ENCODE data around the gene ST8SIA1. TPM values are rescaled to one million over a fixed set of nuclear protein-coding genes. Genes with fewer than 3 reads are reported as not detected.

ST8SIA1 gene
- polyA plus RNA-seq, 1 of the 3 experiments (the other 2 are of a cell fraction) = 0.12 TPM

DNA sequence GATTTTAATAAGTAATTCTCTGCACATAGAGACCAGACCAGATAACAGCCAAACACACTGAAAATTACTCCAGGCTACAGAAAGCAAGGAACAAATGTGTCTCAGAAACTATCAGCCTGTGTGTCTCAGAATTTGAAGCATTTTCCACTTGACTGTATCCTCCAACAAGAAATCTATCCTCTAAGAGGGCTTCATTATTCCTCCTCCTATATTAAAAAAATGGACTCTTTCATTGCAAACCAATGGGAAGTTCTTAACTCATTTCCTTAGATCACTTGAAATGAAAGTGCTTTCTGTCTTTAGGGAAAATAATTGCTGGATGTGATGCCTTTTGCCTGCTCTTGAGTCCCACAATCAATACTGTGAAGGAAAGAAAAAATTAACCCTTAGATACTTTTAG is 2.3 kb downstream of the ST8SIA1 start:
- H4K20me1 ChIP-seq (ENCODE audit: insufficient read depth) = no peaks in the 10 kb centered on the region
- no peaks in the 10 kb centered on the region for H3K9me2 ChIP-seq
- no peak overlapping the region for H3K4me3 ChIP-seq (ENCODE audit: low read depth in 2 of 2, low read length in 1 of 2)
- H3K4me2 ChIP-seq = no peak overlapping the region
- H3K9ac ChIP-seq = no peak overlapping the region
- ChIA-PET CTCF (no interaction called here), POLR2A (no interaction called here)
- no peak overlapping the region for H3K27ac ChIP-seq (ENCODE audit: low read depth in 2 of 2, low read length in 1 of 2)
- H2AFZ ChIP-seq (ENCODE audit: low read depth) = no peak overlapping the region
- H3F3A ChIP-seq (replicated peaks; ENCODE audit: insufficient read depth) = no peaks in the 10 kb centered on the region
- TF ChIP-seq, protein P1, sequence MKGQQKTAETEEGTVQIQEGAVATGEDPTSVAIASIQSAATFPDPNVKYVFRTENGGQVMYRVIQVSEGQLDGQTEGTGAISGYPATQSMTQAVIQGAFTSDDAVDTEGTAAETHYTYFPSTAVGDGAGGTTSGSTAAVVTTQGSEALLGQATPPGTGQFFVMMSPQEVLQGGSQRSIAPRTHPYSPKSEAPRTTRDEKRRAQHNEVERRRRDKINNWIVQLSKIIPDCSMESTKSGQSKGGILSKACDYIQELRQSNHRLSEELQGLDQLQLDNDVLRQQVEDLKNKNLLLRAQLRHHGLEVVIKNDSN (IDR thresholded peaks at IDR 0.05; ENCODE audit: borderline replicate concordance, low read depth) = no peak
- TF ChIP-seq, protein P2, sequence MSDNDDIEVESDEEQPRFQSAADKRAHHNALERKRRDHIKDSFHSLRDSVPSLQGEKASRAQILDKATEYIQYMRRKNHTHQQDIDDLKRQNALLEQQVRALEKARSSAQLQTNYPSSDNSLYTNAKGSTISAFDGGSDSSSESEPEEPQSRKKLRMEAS (IDR thresholded peaks at IDR 0.05; ENCODE audit: low read depth) = no peak
- H3K4me1 ChIP-seq (ENCODE audit: control insufficient read depth in 1 of 2, insufficient read depth in 2 of 2, low read depth in 1 of 2, low read length in 1 of 2) = peaks cover 0 to 12% of the 10 kb centered on the region in 2 experiments; a peak in 1 of 4 replicates
- H3K27me3 ChIP-seq (ENCODE audit: insufficient read depth) = peaks cover 29% of the 10 kb centered on the region
- no peaks in the 10 kb centered on the region for H3K36me3 ChIP-seq (replicated peaks in 1 of 2; ENCODE audit: control insufficient read depth in 1 of 2, insufficient read depth in 2 of 2, low read length in 1 of 2)
- H3K9me3 ChIP-seq = no peaks in the 10 kb centered on the region
- DNase-seq = no peak
- no peaks in the 10 kb centered on the region for H3K79me2 ChIP-seq (ENCODE audit: insufficient read depth)

DNA sequence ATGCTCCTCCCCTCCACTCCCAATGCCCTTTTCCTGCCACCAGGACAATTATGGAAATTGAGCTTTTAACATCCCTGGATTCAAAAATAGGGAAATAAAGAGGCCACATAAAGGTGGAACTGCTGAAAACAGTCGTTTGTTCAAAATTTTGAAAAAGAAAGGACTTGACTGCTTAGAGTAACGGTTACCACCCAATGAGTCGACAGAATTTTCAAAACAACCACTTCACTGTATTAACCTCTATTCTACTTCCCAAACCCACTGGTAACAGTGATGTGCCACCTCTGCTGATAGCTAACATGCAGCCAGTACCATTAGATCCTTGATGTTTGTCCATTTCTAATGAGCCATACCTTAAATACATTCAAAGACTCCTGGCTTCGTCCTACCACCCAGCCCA is 4.9 kb downstream of the ST8SIA1 start:
- H2AFZ ChIP-seq (ENCODE audit: low read depth) = no peak overlapping the region
- no peak overlapping the region for H3K27ac ChIP-seq (ENCODE audit: low read depth in 2 of 2, low read length in 1 of 2)
- H3K27me3 ChIP-seq (ENCODE audit: insufficient read depth) = peaks cover 24% of the 10 kb centered on the region
- H3F3A ChIP-seq (replicated peaks; ENCODE audit: insufficient read depth) = no peaks in the 10 kb centered on the region
- ChIA-PET CTCF (no interaction called here), POLR2A (no interaction called here)
- no peaks in the 10 kb centered on the region for H3K79me2 ChIP-seq (ENCODE audit: insufficient read depth)
- 12% methylated on average over 4 of the region's 4 CpGs for WGBS (ENCODE audit: low lambda C conversion rate)
- no peak overlapping the region for H3K9ac ChIP-seq
- no peaks in the 10 kb centered on the region for H3K9me3 ChIP-seq
- DNase-seq = no peak
- H3K4me3 ChIP-seq (ENCODE audit: low read depth in 2 of 2, low read length in 1 of 2) = no peak overlapping the region
- H4K20me1 ChIP-seq (ENCODE audit: insufficient read depth) = no peaks in the 10 kb centered on the region
- H3K36me3 ChIP-seq (replicated peaks in 1 of 2; ENCODE audit: control insufficient read depth in 1 of 2, insufficient read depth in 2 of 2, low read length in 1 of 2) = no peaks in the 10 kb centered on the region
- H3K4me1 ChIP-seq (ENCODE audit: control insufficient read depth in 1 of 2, insufficient read depth in 2 of 2, low read depth in 1 of 2, low read length in 1 of 2) = peaks cover 0 to 6% of the 10 kb centered on the region in 2 experiments; a peak in 1 of 4 replicates
- H3K9me2 ChIP-seq = no peaks in the 10 kb centered on the region
- no peak overlapping the region for H3K4me2 ChIP-seq
- no peak for TF ChIP-seq RXRA (IDR thresholded peaks at IDR 0.05; ENCODE audit: borderline replicate concordance, low read depth)
- TF ChIP-seq, protein P3, sequence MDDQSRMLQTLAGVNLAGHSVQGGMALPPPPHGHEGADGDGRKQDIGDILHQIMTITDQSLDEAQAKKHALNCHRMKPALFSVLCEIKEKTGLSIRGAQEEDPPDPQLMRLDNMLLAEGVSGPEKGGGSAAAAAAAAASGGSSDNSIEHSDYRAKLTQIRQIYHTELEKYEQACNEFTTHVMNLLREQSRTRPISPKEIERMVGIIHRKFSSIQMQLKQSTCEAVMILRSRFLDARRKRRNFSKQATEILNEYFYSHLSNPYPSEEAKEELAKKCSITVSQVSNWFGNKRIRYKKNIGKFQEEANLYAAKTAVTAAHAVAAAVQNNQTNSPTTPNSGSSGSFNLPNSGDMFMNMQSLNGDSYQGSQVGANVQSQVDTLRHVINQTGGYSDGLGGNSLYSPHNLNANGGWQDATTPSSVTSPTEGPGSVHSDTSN (IDR thresholded peaks at IDR 0.05) = no peak
- TF ChIP-seq RCOR1 (IDR thresholded peaks at IDR 0.05; ENCODE audit: low read length) = no peak
- TF ChIP-seq NRF1 (IDR thresholded peaks at IDR 0.05; ENCODE audit: low read depth, low read length) = no peak
- TF ChIP-seq, protein P2 (IDR thresholded peaks at IDR 0.05; ENCODE audit: low read depth) = no peak
- TF ChIP-seq, protein P4, sequence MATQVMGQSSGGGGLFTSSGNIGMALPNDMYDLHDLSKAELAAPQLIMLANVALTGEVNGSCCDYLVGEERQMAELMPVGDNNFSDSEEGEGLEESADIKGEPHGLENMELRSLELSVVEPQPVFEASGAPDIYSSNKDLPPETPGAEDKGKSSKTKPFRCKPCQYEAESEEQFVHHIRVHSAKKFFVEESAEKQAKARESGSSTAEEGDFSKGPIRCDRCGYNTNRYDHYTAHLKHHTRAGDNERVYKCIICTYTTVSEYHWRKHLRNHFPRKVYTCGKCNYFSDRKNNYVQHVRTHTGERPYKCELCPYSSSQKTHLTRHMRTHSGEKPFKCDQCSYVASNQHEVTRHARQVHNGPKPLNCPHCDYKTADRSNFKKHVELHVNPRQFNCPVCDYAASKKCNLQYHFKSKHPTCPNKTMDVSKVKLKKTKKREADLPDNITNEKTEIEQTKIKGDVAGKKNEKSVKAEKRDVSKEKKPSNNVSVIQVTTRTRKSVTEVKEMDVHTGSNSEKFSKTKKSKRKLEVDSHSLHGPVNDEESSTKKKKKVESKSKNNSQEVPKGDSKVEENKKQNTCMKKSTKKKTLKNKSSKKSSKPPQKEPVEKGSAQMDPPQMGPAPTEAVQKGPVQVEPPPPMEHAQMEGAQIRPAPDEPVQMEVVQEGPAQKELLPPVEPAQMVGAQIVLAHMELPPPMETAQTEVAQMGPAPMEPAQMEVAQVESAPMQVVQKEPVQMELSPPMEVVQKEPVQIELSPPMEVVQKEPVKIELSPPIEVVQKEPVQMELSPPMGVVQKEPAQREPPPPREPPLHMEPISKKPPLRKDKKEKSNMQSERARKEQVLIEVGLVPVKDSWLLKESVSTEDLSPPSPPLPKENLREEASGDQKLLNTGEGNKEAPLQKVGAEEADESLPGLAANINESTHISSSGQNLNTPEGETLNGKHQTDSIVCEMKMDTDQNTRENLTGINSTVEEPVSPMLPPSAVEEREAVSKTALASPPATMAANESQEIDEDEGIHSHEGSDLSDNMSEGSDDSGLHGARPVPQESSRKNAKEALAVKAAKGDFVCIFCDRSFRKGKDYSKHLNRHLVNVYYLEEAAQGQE (IDR thresholded peaks at IDR 0.05; ENCODE audit: low read depth, low read length) = no peak
- no peak for TF ChIP-seq SIN3A (IDR thresholded peaks at IDR 0.05; ENCODE audit: borderline replicate concordance, low read depth, low read length)
- no peak for TF ChIP-seq SMC3 (IDR thresholded peaks at IDR 0.05; ENCODE audit: low read depth, low read length)
- TF ChIP-seq YY1 (IDR thresholded peaks at IDR 0.05; ENCODE audit: low read depth) = no peak
- TF ChIP-seq FOXJ3 (CRISPR knock-in tag; IDR thresholded peaks at IDR 0.05) = no peak
- TF ChIP-seq TAF1 (IDR thresholded peaks at IDR 0.05; ENCODE audit: borderline replicate concordance, low read depth, low read length) = no peak
- no peak for TF ChIP-seq POLR2AphosphoS5 (IDR thresholded peaks at IDR 0.05; ENCODE audit: low read depth, low read length)
- TF ChIP-seq JUND (IDR thresholded peaks at IDR 0.05) = no peak
- TF ChIP-seq, protein P5, sequence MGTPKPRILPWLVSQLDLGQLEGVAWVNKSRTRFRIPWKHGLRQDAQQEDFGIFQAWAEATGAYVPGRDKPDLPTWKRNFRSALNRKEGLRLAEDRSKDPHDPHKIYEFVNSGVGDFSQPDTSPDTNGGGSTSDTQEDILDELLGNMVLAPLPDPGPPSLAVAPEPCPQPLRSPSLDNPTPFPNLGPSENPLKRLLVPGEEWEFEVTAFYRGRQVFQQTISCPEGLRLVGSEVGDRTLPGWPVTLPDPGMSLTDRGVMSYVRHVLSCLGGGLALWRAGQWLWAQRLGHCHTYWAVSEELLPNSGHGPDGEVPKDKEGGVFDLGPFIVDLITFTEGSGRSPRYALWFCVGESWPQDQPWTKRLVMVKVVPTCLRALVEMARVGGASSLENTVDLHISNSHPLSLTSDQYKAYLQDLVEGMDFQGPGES (IDR thresholded peaks at IDR 0.05; ENCODE audit: low read depth, low read length) = no peak
- TF ChIP-seq FOSL2 (IDR thresholded peaks at IDR 0.05; ENCODE audit: borderline replicate concordance, low read depth) = no peak
- TF ChIP-seq CHD2 (IDR thresholded peaks at IDR 0.05; ENCODE audit: low read length, partially characterized antibody) = no peak
- TF ChIP-seq, protein P6, sequence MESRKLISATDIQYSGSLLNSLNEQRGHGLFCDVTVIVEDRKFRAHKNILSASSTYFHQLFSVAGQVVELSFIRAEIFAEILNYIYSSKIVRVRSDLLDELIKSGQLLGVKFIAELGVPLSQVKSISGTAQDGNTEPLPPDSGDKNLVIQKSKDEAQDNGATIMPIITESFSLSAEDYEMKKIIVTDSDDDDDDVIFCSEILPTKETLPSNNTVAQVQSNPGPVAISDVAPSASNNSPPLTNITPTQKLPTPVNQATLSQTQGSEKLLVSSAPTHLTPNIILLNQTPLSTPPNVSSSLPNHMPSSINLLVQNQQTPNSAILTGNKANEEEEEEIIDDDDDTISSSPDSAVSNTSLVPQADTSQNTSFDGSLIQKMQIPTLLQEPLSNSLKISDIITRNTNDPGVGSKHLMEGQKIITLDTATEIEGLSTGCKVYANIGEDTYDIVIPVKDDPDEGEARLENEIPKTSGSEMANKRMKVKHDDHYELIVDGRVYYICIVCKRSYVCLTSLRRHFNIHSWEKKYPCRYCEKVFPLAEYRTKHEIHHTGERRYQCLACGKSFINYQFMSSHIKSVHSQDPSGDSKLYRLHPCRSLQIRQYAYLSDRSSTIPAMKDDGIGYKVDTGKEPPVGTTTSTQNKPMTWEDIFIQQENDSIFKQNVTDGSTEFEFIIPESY (IDR thresholded peaks at IDR 0.05; ENCODE audit: borderline replicate concordance, low read depth) = no peak
- no peak for TF ChIP-seq RFX5 (IDR thresholded peaks at IDR 0.05; ENCODE audit: low read length)
